Liver (tissue), 9 donors: Measurements from ENCODE around the gene CD59. TPM values are rescaled to one million over a fixed set of nuclear protein-coding genes. Genes with fewer than 3 reads are reported as not detected.

ENCODE experiments used
- DNase-seq: peaks from one replicate; pipeline ENCODE4 v3.0.0-alpha.2; 2017; ENCODE audit warnings: low spot score
- H3K27ac ChIP-seq, 2 donors: one replicate each; pipeline ENCODE4 v1.7.0; 2013; ENCODE audit warnings: inconsistent platforms in 2 of 2, low read length in 2 of 2, control low read depth in 1 of 2, low read depth in 1 of 2, mild to moderate bottlenecking in 1 of 2
- H3K27me3 ChIP-seq, 4 donors: one replicate each; pipeline versions ENCODE4 v1.6.1 to v1.7.0; 2013; ENCODE audit warnings: low read length in 3 of 4, inconsistent platforms in 1 of 4, mild to moderate bottlenecking in 1 of 4, moderate library complexity in 1 of 4; ENCODE audit not compliant: control insufficient read depth in 4 of 4, insufficient read depth in 4 of 4
- H3K36me3 ChIP-seq, 4 donors: one replicate each; pipeline versions ENCODE4 v1.6.1 to v1.7.0; 2013; ENCODE audit warnings: low read length in 3 of 4, mild to moderate bottlenecking in 3 of 4, low read depth in 1 of 4, moderate library complexity in 1 of 4; ENCODE audit not compliant: control insufficient read depth in 4 of 4, insufficient read depth in 3 of 4
- H3K4me1 ChIP-seq, 4 donors: one replicate each; pipeline versions ENCODE4 v1.6.1 to v1.7.0; 2013; ENCODE audit warnings: low read length in 3 of 4, mild to moderate bottlenecking in 3 of 4, moderate library complexity in 1 of 4; ENCODE audit not compliant: control insufficient read depth in 4 of 4, insufficient read depth in 4 of 4
- H3K4me3 ChIP-seq, 3 donors: one replicate each; pipeline versions ENCODE4 v1.6.1 to v1.7.0; 2013; ENCODE audit warnings: low read length in 3 of 3, control low read depth in 1 of 3, low read depth in 1 of 3, mild to moderate bottlenecking in 1 of 3
- H3K9ac ChIP-seq, 2 donors: one replicate each; pipeline ENCODE4 v1.7.0; 2013; ENCODE audit warnings: low read length in 2 of 2, mild to moderate bottlenecking in 2 of 2, moderate library complexity in 2 of 2, control low read depth in 1 of 2, low read depth in 1 of 2
- H3K9me3 ChIP-seq, 4 donors: one replicate each; pipeline versions ENCODE4 v1.6.1 to v1.7.0; 2013; ENCODE audit warnings: low read length in 3 of 4; ENCODE audit not compliant: control insufficient read depth in 4 of 4
- EGR1 ChIP-seq, 2 donors: IDR thresholded peaks; 2 replicates each; pipeline ENCODE4 v1.6.1; 2016 to 2018; ENCODE audit warnings: antibody characterized with exemption in 2 of 2, low read depth in 2 of 2
- FOXA1 ChIP-seq: IDR thresholded peaks from 2 replicates; pipeline ENCODE4 v1.6.1; 2016; ENCODE audit warnings: antibody characterized with exemption
- FOXA2 ChIP-seq: IDR thresholded peaks from 2 replicates; pipeline ENCODE4 v1.6.1; 2016; ENCODE audit warnings: antibody characterized with exemption
- GABPA ChIP-seq, 2 donors: IDR thresholded peaks in 1 of 2; conservative IDR thresholded peaks in 1 of 2; 2 replicates each; pipeline ENCODE4 v1.6.1; 2016; ENCODE audit warnings: antibody characterized with exemption in 2 of 2, mild to moderate bottlenecking in 1 of 2, moderate library complexity in 1 of 2
- HNF4A ChIP-seq, 2 donors: conservative IDR thresholded peaks; 2 replicates each; pipeline ENCODE4 v1.6.1; 2016; ENCODE audit warnings: antibody characterized with exemption in 2 of 2, mild to moderate bottlenecking in 2 of 2
- HNF4G ChIP-seq: IDR thresholded peaks from 2 replicates; pipeline ENCODE4 v1.6.1; 2016; ENCODE audit warnings: antibody characterized with exemption
- JUND ChIP-seq, 2 donors: IDR thresholded peaks; 2 replicates each; pipeline ENCODE4 v1.6.1; 2016; ENCODE audit warnings: antibody characterized with exemption in 2 of 2
- NR2F2 ChIP-seq: IDR thresholded peaks from 2 replicates; pipeline ENCODE4 v1.6.1; 2016; ENCODE audit warnings: antibody characterized with exemption
- RAD21 ChIP-seq, 2 donors: IDR thresholded peaks; 2 replicates each; pipeline ENCODE4 v1.6.1; 2016; ENCODE audit warnings: antibody characterized with exemption in 2 of 2, mild to moderate bottlenecking in 2 of 2
- RXRA ChIP-seq, 2 donors: IDR thresholded peaks; 2 replicates each; pipeline ENCODE4 v1.6.1; 2017 to 2018; ENCODE audit warnings: antibody characterized with exemption in 2 of 2, mild to moderate bottlenecking in 1 of 2
- SP1 ChIP-seq: IDR thresholded peaks from 2 replicates; pipeline ENCODE4 v1.6.1; 2018; ENCODE audit warnings: antibody characterized with exemption, mild to moderate bottlenecking
- YY1 ChIP-seq: IDR thresholded peaks from 2 replicates; pipeline ENCODE4 v1.6.1; 2016; ENCODE audit warnings: antibody characterized with exemption, mild to moderate bottlenecking
- ZBTB33 ChIP-seq: IDR thresholded peaks from 2 replicates; pipeline ENCODE4 v1.6.1; 2016; ENCODE audit warnings: antibody characterized with exemption
- WGBS: extraction: QIAGEN DNeasy Blood & Tissue Kit; methylation state at CpG from one replicate; pipeline ENCODE4 v1.1.7; 2013; 5-methylcytosine and 5-hydroxymethylcytosine counted together
- polyA plus RNA-seq, 2 donors: library from polyadenylated mRNA; stranded (reverse) in 1 of 2; unstranded in 1 of 2; fragments of 200-250 nt in 1 of 2; fragments of >200 nt in 1 of 2; fragmentation: Nextera tagmentation in 1 of 2; extraction: Ambion mirVana in 1 of 2; gene quantifications; one replicate each; pipeline versions ENCODE4 v1.2.1 to v1.2.3, GENCODE V29; 2013 to 2015
- total RNA-seq, 2 donors: library from RNA; depleted of rRNA; stranded (reverse); fragments of >200 nt; gene quantifications; one replicate each; pipeline ENCODE4 v1.2.3, GENCODE V29; 2014
- TF ChIP-seq, protein P1 (sequence below): IDR thresholded peaks from 2 replicates; pipeline ENCODE4 v1.6.1; 2016; ENCODE audit warnings: antibody characterized with exemption
- TF ChIP-seq, protein P2 (sequence below): IDR thresholded peaks from 2 replicates; pipeline ENCODE4 v1.6.1; 2016; ENCODE audit warnings: antibody characterized with exemption, mild to moderate bottlenecking
- donor health status: healthy.
- donor health status: healthy.
- donor health status: healthy.
- donor health status: healthy.
- donor health status: healthy.

Gene CD59
- total and polyA plus RNA-seq, 4 donors = 74.2 to 181 (median 130) TPM

DNA sequence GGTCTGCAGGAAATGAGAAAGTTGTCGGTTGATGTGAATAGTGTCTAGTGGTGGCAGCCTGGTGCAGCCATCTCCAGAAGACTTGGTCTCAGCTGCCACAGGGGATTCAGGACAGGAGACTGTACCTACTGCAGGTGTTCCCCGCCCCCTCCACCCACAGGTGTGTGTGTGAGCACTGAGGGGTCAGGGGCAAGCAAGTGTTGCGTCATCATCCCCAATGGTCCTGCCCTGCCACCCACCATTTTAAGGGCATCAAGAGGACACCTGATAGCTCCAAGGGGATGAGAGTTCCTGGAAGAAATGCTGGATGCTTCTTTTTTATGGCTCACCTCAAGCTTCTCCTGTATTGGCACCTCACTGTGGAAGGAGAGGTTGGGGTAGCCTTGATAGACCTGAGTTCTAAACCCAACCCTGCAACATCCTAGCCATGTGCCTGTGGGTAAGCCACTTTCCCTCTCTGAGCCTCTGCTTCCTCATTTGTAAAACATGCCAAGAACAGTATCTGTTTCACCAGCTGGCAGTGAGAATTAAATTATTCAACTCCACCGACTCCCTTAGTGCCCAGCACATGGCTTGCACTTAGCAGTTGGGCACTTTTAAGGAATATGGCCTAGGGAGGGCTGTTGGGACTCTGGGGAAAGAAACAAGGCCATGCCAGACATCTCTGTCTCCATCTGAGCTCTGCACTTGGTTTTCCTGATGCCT is 41.7 kb downstream of the CD59 start:
- Histone ChIP-seq H3K4me1 (peaks cover 7 to 28% (median 13%) of the 10 kb centered on the region in 4 donors), H3K36me3 (no peaks in the 10 kb centered on the region), H3K27ac (peak overlapping the region; percentile 72 to 76), H3K9ac (peak overlapping the region in 1 of 2 donors; percentile 14), H3K27me3 (no peaks in the 10 kb centered on the region), H3K4me3 (no peak overlapping the region), H3K9me3 (no peaks in the 10 kb centered on the region)
- TF ChIP-seq EGR1 (IDR thresholded peaks at IDR 0.05; ENCODE audit: low read depth in 2 of 2) = no peak
- TF ChIP-seq, protein P1, sequence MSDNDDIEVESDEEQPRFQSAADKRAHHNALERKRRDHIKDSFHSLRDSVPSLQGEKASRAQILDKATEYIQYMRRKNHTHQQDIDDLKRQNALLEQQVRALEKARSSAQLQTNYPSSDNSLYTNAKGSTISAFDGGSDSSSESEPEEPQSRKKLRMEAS = peak; percentile 15
- DNase-seq = peak; percentile 31
- WGBS = 78% methylated on average over 4 of the region's 4 CpGs

DNA sequence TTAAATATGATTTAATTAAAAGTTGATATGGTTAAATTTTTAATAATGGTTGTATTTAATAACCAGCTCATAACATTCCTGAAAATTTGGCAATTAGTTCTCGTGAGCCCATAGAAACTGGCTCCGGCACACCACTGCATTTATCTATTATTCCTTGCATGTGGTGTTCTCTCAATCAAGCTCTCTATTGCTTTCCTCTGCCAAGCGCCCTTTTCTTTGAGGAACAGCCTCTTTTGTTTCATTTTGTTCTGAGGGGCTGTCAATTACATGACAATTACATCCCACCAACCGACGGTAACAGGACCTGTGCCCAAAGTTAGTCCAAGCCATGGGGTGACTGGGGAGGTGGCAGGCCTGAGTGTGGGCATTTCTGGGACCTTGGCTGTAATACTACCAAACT is 43.7 kb downstream of the CD59 start:
- H3K4me3 ChIP-seq = no peak overlapping the region
- TF ChIP-seq SP1 = no peak
- TF ChIP-seq, protein P2, sequence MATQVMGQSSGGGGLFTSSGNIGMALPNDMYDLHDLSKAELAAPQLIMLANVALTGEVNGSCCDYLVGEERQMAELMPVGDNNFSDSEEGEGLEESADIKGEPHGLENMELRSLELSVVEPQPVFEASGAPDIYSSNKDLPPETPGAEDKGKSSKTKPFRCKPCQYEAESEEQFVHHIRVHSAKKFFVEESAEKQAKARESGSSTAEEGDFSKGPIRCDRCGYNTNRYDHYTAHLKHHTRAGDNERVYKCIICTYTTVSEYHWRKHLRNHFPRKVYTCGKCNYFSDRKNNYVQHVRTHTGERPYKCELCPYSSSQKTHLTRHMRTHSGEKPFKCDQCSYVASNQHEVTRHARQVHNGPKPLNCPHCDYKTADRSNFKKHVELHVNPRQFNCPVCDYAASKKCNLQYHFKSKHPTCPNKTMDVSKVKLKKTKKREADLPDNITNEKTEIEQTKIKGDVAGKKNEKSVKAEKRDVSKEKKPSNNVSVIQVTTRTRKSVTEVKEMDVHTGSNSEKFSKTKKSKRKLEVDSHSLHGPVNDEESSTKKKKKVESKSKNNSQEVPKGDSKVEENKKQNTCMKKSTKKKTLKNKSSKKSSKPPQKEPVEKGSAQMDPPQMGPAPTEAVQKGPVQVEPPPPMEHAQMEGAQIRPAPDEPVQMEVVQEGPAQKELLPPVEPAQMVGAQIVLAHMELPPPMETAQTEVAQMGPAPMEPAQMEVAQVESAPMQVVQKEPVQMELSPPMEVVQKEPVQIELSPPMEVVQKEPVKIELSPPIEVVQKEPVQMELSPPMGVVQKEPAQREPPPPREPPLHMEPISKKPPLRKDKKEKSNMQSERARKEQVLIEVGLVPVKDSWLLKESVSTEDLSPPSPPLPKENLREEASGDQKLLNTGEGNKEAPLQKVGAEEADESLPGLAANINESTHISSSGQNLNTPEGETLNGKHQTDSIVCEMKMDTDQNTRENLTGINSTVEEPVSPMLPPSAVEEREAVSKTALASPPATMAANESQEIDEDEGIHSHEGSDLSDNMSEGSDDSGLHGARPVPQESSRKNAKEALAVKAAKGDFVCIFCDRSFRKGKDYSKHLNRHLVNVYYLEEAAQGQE = no peak
- TF ChIP-seq HNF4A (conservative IDR thresholded peaks at IDR 0.05) = no peak
- no peak for TF ChIP-seq ZBTB33
- no peak for TF ChIP-seq YY1
- TF ChIP-seq, protein P1 = no peak
- TF ChIP-seq RXRA (IDR thresholded peaks at IDR 0.05) = no peak
- TF ChIP-seq FOXA1 = no peak
- TF ChIP-seq HNF4G = no peak
- no peak for TF ChIP-seq NR2F2
- TF ChIP-seq JUND (IDR thresholded peaks at IDR 0.05) = no peak
- no peak for TF ChIP-seq EGR1 (IDR thresholded peaks at IDR 0.05; ENCODE audit: low read depth in 2 of 2)
- TF ChIP-seq GABPA (IDR thresholded peaks at IDR 0.05 in 1 of 2, conservative IDR thresholded peaks at IDR 0.05 in 1 of 2) = no peak
- TF ChIP-seq FOXA2 = no peak
- TF ChIP-seq RAD21 (IDR thresholded peaks at IDR 0.05) = no peak
- WGBS = 78% methylated on average over 5 of the region's 5 CpGs
- peak overlapping the region; percentile 21 to 40 for H3K27ac ChIP-seq
- DNase-seq = no peak
- peaks cover 7 to 28% (median 13%) of the 10 kb centered on the region in 4 donors for H3K4me1 ChIP-seq
- H3K9me3 ChIP-seq = no peaks in the 10 kb centered on the region
- H3K9ac ChIP-seq = peak overlapping the region in 1 of 2 donors; percentile 55
- no peaks in the 10 kb centered on the region for H3K36me3 ChIP-seq
- H3K27me3 ChIP-seq = no peaks in the 10 kb centered on the region
